ENCODE data around the gene CTNND2. TPM values are rescaled to one million over a fixed set of nuclear protein-coding genes. Genes with fewer than 3 reads are reported as not detected.
A peak's percentile ranks its signal among the peaks of the same experiment; 100 is the strongest.
"Not testable (repeated sequence)": the region's sequence is repeated elsewhere in the genome, so short reads cannot be mapped to it uniquely, and the experiment has no call there.

Gene CTNND2
- total RNA-seq, 1 experiment from 2014 or later, result not detected

GRCh38 chr5:11013793-11014192 is 890.5 kb downstream of the CTNND2 start:
- Histone ChIP-seq H3K9me3 (replicated peaks) (no peaks in the 10 kb centered on the region), H3K27ac (no peak overlapping the region), H3K27me3 (no peaks in the 10 kb centered on the region), H3K4me3 (no peak overlapping the region), H3K36me3 (no peaks in the 10 kb centered on the region), H3K4me1 (no peaks in the 10 kb centered on the region)
- DNase-seq, result no peak

- Histone ChIP-seq H3K27me3 (no peaks in the 10 kb centered on the region), H3K4me1 (no peaks in the 10 kb centered on the region), H3K36me3 (no peaks in the 10 kb centered on the region), H3K9me3 (replicated peaks) (no peaks in the 10 kb centered on the region), H3K27ac (no peak overlapping the region), H3K4me3 (no peak overlapping the region)
- no peak for DNase-seq
Measured at GRCh38 chr5:11012295-11012694, 892.0 kb downstream of the CTNND2 start.

GRCh38 chr5:11010429-11011210 is 893.6 kb downstream of the CTNND2 start:
- Histone ChIP-seq H3K36me3 (no peaks in the 10 kb centered on the region), H3K4me3 (no peak overlapping the region), H3K27me3 (no peaks in the 10 kb centered on the region), H3K9me3 (replicated peaks) (no peaks in the 10 kb centered on the region), H3K4me1 (no peaks in the 10 kb centered on the region), H3K27ac (no peak overlapping the region)
- DNase-seq, result no peak

GRCh38 chr5:11009576-11009975 is 894.7 kb downstream of the CTNND2 start:
- H3K9me3 ChIP-seq (replicated peaks), result no peaks in the 10 kb centered on the region
- no peaks in the 10 kb centered on the region for H3K36me3 ChIP-seq
- no peak overlapping the region for H3K4me3 ChIP-seq
- no peak overlapping the region for H3K27ac ChIP-seq
- no peak for DNase-seq
- no peaks in the 10 kb centered on the region for H3K27me3 ChIP-seq
- no peaks in the 10 kb centered on the region for H3K4me1 ChIP-seq

GRCh38 chr5:11007269-11007870 is 896.9 kb downstream of the CTNND2 start:
- Histone ChIP-seq H3K27ac (no peak overlapping the region), H3K4me1 (no peaks in the 10 kb centered on the region), H3K27me3 (no peaks in the 10 kb centered on the region), H3K36me3 (no peaks in the 10 kb centered on the region), H3K4me3 (no peak overlapping the region), H3K9me3 (replicated peaks) (no peaks in the 10 kb centered on the region)
- DNase-seq, result no peak

- not testable (repeated sequence) for H3K36me3 ChIP-seq; H3K4me3 ChIP-seq; DNase-seq; H3K4me1 ChIP-seq; H3K27ac ChIP-seq; H3K27me3 ChIP-seq; H3K9me3 ChIP-seq (replicated peaks)
Measured at GRCh38 chr5:11004523-11004922, 899.7 kb downstream of the CTNND2 start.

GRCh38 chr5:11000515-11001353 is 903.5 kb downstream of the CTNND2 start:
- no peak for DNase-seq
- H3K27ac ChIP-seq, result no peak overlapping the region
- H3K9me3 ChIP-seq (replicated peaks), result no peaks in the 10 kb centered on the region
- H3K4me1 ChIP-seq, result no peaks in the 10 kb centered on the region
- no peaks in the 10 kb centered on the region for H3K27me3 ChIP-seq
- H3K4me3 ChIP-seq, result no peak overlapping the region
- H3K36me3 ChIP-seq, result no peaks in the 10 kb centered on the region

GRCh38 chr5:10999714-11000113 is 904.5 kb downstream of the CTNND2 start:
- Histone ChIP-seq H3K27me3 (no peaks in the 10 kb centered on the region), H3K9me3 (replicated peaks) (no peaks in the 10 kb centered on the region), H3K36me3 (no peaks in the 10 kb centered on the region), H3K27ac (no peak overlapping the region), H3K4me1 (no peaks in the 10 kb centered on the region), H3K4me3 (no peak overlapping the region)
- no peak for DNase-seq

GRCh38 chr5:10995891-10996290 is 908.4 kb downstream of the CTNND2 start:
- H3K9me3 ChIP-seq (replicated peaks), result no peaks in the 10 kb centered on the region
- no peak overlapping the region for H3K27ac ChIP-seq
- no peaks in the 10 kb centered on the region for H3K4me1 ChIP-seq
- DNase-seq, result no peak
- H3K36me3 ChIP-seq, result no peaks in the 10 kb centered on the region
- no peaks in the 10 kb centered on the region for H3K27me3 ChIP-seq
- H3K4me3 ChIP-seq, result no peak overlapping the region

- Histone ChIP-seq H3K27ac (no peak overlapping the region), H3K4me3 (no peak overlapping the region), H3K4me1 (no peaks in the 10 kb centered on the region), H3K27me3 (no peaks in the 10 kb centered on the region), H3K36me3 (no peaks in the 10 kb centered on the region), H3K9me3 (replicated peaks) (no peaks in the 10 kb centered on the region)
- DNase-seq, result no peak
Measured at GRCh38 chr5:10994091-10994986, 909.9 kb downstream of the CTNND2 start.

GRCh38 chr5:10990634-10991033 is 913.6 kb downstream of the CTNND2 start:
- no peak overlapping the region for H3K4me3 ChIP-seq
- no peaks in the 10 kb centered on the region for H3K36me3 ChIP-seq
- H3K9me3 ChIP-seq (replicated peaks), result no peaks in the 10 kb centered on the region
- H3K4me1 ChIP-seq, result no peaks in the 10 kb centered on the region
- no peak for DNase-seq
- H3K27ac ChIP-seq, result no peak overlapping the region
- no peaks in the 10 kb centered on the region for H3K27me3 ChIP-seq

GRCh38 chr5:10989577-10990263 is 914.5 kb downstream of the CTNND2 start:
- Histone ChIP-seq H3K4me3 (no peak overlapping the region), H3K36me3 (no peaks in the 10 kb centered on the region), H3K4me1 (no peaks in the 10 kb centered on the region), H3K27ac (no peak overlapping the region), H3K27me3 (no peaks in the 10 kb centered on the region), H3K9me3 (replicated peaks) (no peaks in the 10 kb centered on the region)
- DNase-seq, result no peak

- Histone ChIP-seq H3K27me3 (no peaks in the 10 kb centered on the region), H3K4me3 (no peak overlapping the region), H3K4me1 (no peaks in the 10 kb centered on the region), H3K36me3 (no peaks in the 10 kb centered on the region), H3K27ac (no peak overlapping the region), H3K9me3 (replicated peaks) (no peaks in the 10 kb centered on the region)
- DNase-seq, result no peak
Measured at GRCh38 chr5:10988622-10989021, 915.6 kb downstream of the CTNND2 start.

- DNase-seq, result peak; percentile 32 to 57
- Histone ChIP-seq H3K4me1 (no peaks in the 10 kb centered on the region), H3K4me3 (no peak overlapping the region), H3K9me3 (replicated peaks) (no peaks in the 10 kb centered on the region), H3K27ac (no peak overlapping the region), H3K27me3 (no peaks in the 10 kb centered on the region), H3K36me3 (no peaks in the 10 kb centered on the region)
Measured at GRCh38 chr5:10987925-10988504, 916.2 kb downstream of the CTNND2 start.

All from SJCRH30 (cell line).